SH-SY5Y (cell line): ENCODE results near the gene LRMDA.

Experiments used
- GATA2 ChIP-seq: IDR thresholded peaks from 2 replicates; pipeline ENCODE4 v1.6.1; 2011; ENCODE audit warnings: mild to moderate bottlenecking, low read depth, low read length
- GATA3 ChIP-seq: IDR thresholded peaks from 2 replicates; pipeline ENCODE4 v1.6.1; 2011; ENCODE audit warnings: low read depth, mild to moderate bottlenecking, low read length, moderate library complexity

Gene LRMDA

GRCh38 chr10:76558586-76558985 is 1127.2 kb downstream of the LRMDA start:
- no peak for TF ChIP-seq GATA2
- no peak for TF ChIP-seq GATA3

- TF ChIP-seq GATA2 (no peak), GATA3 (no peak)
Observed at GRCh38 chr10:76558996-76559891, 1127.8 kb downstream of the LRMDA start.

DNA sequence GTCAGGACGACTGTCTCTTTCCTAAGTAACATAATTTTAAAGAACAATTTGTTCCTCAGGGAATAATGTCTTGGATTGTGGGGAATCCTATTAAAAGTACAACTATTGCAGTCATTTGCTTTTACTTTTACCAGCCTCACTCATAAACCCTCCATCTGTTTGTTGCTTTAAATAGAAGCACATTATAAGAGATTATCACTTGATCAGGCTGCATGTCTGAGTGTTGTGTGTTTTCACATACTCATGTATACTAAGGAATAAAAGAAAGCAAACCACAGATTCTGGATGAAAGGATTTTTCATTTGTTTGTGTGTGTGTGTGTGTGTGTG is 1128.4 kb downstream of the LRMDA start:
- no peak for TF ChIP-seq GATA3

GRCh38 chr10:76560338-76560737 is 1128.9 kb downstream of the LRMDA start:
- no peak for TF ChIP-seq GATA3
- TF ChIP-seq GATA2: no peak

- TF ChIP-seq GATA2 (no peak), GATA3 (no peak)
Observed at GRCh38 chr10:76563286-76563685, 1131.9 kb downstream of the LRMDA start.

GRCh38 chr10:76572021-76572420 is 1140.6 kb downstream of the LRMDA start:
- TF ChIP-seq GATA3 (no peak), GATA2 (no peak)

GRCh38 chr10:76576276-76576962 is 1145.0 kb downstream of the LRMDA start:
- no peak for TF ChIP-seq GATA2
- no peak for TF ChIP-seq GATA3

DNA sequence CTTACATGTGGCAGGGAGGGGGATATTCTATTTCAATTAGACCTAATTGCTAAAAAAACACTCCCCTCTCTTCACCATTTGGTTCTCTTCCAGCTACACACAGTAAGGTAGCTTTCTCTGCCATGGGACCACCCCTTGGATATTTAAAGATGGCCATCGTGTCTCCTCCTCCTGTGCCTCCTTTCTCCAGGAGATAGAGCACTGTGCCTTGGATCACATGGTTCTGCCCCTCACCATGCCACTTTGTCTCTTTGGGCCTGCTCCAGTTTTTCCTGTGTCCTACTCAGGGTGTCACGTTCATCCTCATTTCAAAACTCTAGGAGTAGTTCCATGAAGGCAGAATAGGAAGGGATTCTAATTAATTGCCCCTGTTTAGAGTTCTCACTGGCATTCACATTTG is 1146.0 kb downstream of the LRMDA start:
- TF ChIP-seq GATA3: no peak
- no peak for TF ChIP-seq GATA2

GRCh38 chr10:76581506-76582256 is 1150.3 kb downstream of the LRMDA start:
- no peak for TF ChIP-seq GATA2
- TF ChIP-seq GATA3: no peak

- no peak for TF ChIP-seq GATA2
- no peak for TF ChIP-seq GATA3
Observed at GRCh38 chr10:76582531-76582930, 1151.1 kb downstream of the LRMDA start.

DNA sequence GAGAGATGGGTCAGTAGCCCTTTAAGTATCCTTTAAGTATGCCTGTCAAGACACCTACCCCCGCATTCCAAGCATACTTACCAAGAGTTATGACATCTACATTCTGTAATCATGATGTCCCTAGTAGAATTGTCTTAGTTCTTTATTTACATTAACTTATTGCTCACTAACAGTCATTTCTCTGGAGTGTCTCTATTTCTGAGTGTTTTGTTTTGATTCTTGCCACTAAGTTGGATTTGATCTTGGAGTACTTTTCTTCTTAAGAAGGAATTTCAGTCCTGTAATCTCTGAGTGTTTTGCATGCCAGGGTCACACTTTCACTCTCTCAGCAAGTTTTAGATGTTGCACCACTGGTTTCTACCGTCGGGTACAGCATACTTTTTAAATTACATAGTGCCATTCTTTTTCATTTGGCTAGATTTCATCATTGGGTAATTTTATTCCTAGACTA is 1152.3 kb downstream of the LRMDA start:
- TF ChIP-seq GATA2: no peak
- no peak for TF ChIP-seq GATA3
